Measurements from ENCODE around the gene PTPRN2. TPM values are rescaled to one million over a fixed set of nuclear protein-coding genes. Genes with fewer than 3 reads are reported as not detected.

Gene PTPRN2
- polyA plus RNA-seq, 4 donors = 1.6 to 11.7 (median 4.0) TPM

- FAIRE-seq (no peak), DNase-seq (no peak)
- no peak overlapping the region for H3K4me3 ChIP-seq (ENCODE audit: low read depth in 1 of 3, low read length in 3 of 3)
- peaks cover 0 to 72% of the 10 kb centered on the region in 2 donors for H3K9me3 ChIP-seq (ENCODE audit: control insufficient read depth in 2 of 2, insufficient read depth in 1 of 2, low read depth in 1 of 2, low read length in 1 of 2)
- no peaks in the 10 kb centered on the region for H3K36me3 ChIP-seq (ENCODE audit: control insufficient read depth in 3 of 3, insufficient read depth in 2 of 3, low read depth in 1 of 3, low read length in 3 of 3)
- no peaks in the 10 kb centered on the region for H3K4me1 ChIP-seq (ENCODE audit: control insufficient read depth in 3 of 3, insufficient read depth in 2 of 3, low read depth in 1 of 3, low read length in 2 of 3)
- no peak overlapping the region for H3K27ac ChIP-seq (ENCODE audit: low read depth in 1 of 3, low read length in 2 of 3)
- H3K27me3 ChIP-seq (ENCODE audit: control insufficient read depth in 3 of 3, insufficient read depth in 3 of 3, low read length in 3 of 3) = no peaks in the 10 kb centered on the region
- WGBS, 3 donors = 95 to 97% (median 97%) methylated on average over 8 of the region's 8 CpGs
These were observed 396.0 kb downstream of the PTPRN2 start for GRCh38 chr7:158191671-158192070.

- 77 to 85% (median 84%) methylated on average over 11 of the region's 11 CpGs for WGBS, 3 donors
- H3K27ac ChIP-seq (ENCODE audit: low read depth in 1 of 3, low read length in 2 of 3) = no peak overlapping the region
- FAIRE-seq = no peak
- no peaks in the 10 kb centered on the region for H3K36me3 ChIP-seq (ENCODE audit: control insufficient read depth in 3 of 3, insufficient read depth in 2 of 3, low read depth in 1 of 3, low read length in 3 of 3)
- H3K9me3 ChIP-seq (ENCODE audit: control insufficient read depth in 2 of 2, insufficient read depth in 1 of 2, low read depth in 1 of 2, low read length in 1 of 2) = peaks cover 0 to 74% of the 10 kb centered on the region in 2 donors
- no peaks in the 10 kb centered on the region for H3K4me1 ChIP-seq (ENCODE audit: control insufficient read depth in 3 of 3, insufficient read depth in 2 of 3, low read depth in 1 of 3, low read length in 2 of 3)
- H3K27me3 ChIP-seq (ENCODE audit: control insufficient read depth in 3 of 3, insufficient read depth in 3 of 3, low read length in 3 of 3) = no peaks in the 10 kb centered on the region
- no peak for DNase-seq
- no peak overlapping the region for H3K4me3 ChIP-seq (ENCODE audit: low read depth in 1 of 3, low read length in 3 of 3)
These were observed 396.9 kb downstream of the PTPRN2 start for GRCh38 chr7:158190756-158191155.

DNA sequence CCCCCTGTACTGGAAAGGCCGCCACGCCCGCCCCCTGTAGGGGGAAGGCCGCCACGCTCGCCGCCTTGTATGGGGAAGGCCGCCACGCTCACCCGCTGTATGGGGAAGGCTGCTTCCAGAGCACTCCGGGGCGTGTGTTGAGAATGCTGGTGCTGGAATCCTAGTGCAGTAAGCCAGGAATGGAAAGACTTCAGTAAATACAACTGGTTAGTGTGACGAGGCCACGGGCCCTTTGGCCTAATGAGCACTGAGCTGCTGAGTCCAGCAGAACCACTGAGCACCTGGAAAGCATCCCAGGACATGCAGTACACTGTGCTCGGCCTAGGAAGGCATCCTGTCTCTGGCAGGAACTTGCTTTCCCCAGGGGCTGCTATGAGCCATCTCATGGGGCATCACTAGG, 398.9 kb downstream of the PTPRN2 start:
- H3K4me3 ChIP-seq (ENCODE audit: low read depth in 1 of 3, low read length in 3 of 3) = no peak overlapping the region
- H3K36me3 ChIP-seq (ENCODE audit: control insufficient read depth in 3 of 3, insufficient read depth in 2 of 3, low read depth in 1 of 3, low read length in 3 of 3) = no peaks in the 10 kb centered on the region
- no peaks in the 10 kb centered on the region for H3K4me1 ChIP-seq (ENCODE audit: control insufficient read depth in 3 of 3, insufficient read depth in 2 of 3, low read depth in 1 of 3, low read length in 2 of 3)
- no peaks in the 10 kb centered on the region for H3K27me3 ChIP-seq (ENCODE audit: control insufficient read depth in 3 of 3, insufficient read depth in 3 of 3, low read length in 3 of 3)
- WGBS, 3 donors = 90 to 97% (median 92%) methylated on average over 14 to 15 of the region's 15 CpGs
- peaks cover 0 to 69% of the 10 kb centered on the region in 2 donors for H3K9me3 ChIP-seq (ENCODE audit: control insufficient read depth in 2 of 2, insufficient read depth in 1 of 2, low read depth in 1 of 2, low read length in 1 of 2)
- DNase-seq (no peak), FAIRE-seq (no peak)
- H3K27ac ChIP-seq (ENCODE audit: low read depth in 1 of 3, low read length in 2 of 3) = no peak overlapping the region

GRCh38 chr7:158187694-158187994, 400.0 kb downstream of the PTPRN2 start:
- H3K4me3 ChIP-seq (ENCODE audit: low read depth in 1 of 3, low read length in 3 of 3) = no peak overlapping the region
- no peaks in the 10 kb centered on the region for H3K4me1 ChIP-seq (ENCODE audit: control insufficient read depth in 3 of 3, insufficient read depth in 2 of 3, low read depth in 1 of 3, low read length in 2 of 3)
- DNase-seq = no peak
- H3K36me3 ChIP-seq (ENCODE audit: control insufficient read depth in 3 of 3, insufficient read depth in 2 of 3, low read depth in 1 of 3, low read length in 3 of 3) = no peaks in the 10 kb centered on the region
- H3K27ac ChIP-seq (ENCODE audit: low read depth in 1 of 3, low read length in 2 of 3) = no peak overlapping the region
- H3K27me3 ChIP-seq (ENCODE audit: control insufficient read depth in 3 of 3, insufficient read depth in 3 of 3, low read length in 3 of 3) = no peaks in the 10 kb centered on the region
- no peak for FAIRE-seq
- peaks cover 0 to 64% of the 10 kb centered on the region in 2 donors for H3K9me3 ChIP-seq (ENCODE audit: control insufficient read depth in 2 of 2, insufficient read depth in 1 of 2, low read depth in 1 of 2, low read length in 1 of 2)
- 84 to 93% (median 85%) methylated on average over 7 of the region's 7 CpGs for WGBS, 3 donors

DNA sequence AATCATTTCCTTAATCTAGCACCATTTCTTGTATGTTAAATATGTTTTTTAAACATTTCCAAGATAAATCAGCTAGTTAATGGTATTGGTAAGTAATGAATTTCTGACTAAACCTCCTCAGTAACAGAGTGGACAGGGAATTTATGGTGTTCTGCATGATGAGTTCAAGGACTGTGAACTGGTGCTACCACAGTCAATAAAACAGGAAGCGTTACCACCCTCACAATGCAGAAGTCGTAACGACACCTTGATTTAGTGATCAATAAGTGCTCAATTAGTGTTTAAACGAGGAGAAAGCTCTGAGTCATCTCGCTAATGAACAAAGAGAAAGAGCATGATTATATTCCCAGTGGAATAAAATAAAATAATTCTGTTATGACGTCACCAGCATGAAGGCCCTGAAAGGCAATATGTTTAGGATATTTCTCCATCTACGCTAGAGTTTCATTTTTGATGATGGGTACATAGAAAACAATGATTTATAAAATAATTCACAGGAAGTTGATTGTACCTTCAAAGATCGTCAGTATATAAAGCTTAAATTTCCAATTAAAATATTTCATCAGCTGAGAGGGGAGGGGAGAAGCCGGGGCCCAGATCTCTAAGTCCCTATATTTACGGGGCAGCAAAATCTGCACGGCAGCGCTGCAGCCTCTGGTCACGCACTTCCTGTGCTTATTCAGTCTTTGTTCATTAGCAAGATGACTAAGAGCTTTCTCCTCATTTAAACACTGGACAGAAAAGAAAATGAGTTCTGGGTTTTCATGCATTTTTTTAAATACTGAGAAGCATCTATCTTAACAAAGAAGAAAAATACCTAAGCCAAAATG, 400.5 kb downstream of the PTPRN2 start:
- no peak overlapping the region for H3K4me3 ChIP-seq (ENCODE audit: low read depth in 1 of 3, low read length in 3 of 3)
- DNase-seq = no peak
- no peaks in the 10 kb centered on the region for H3K36me3 ChIP-seq (ENCODE audit: control insufficient read depth in 3 of 3, insufficient read depth in 2 of 3, low read depth in 1 of 3, low read length in 3 of 3)
- no peaks in the 10 kb centered on the region for H3K27me3 ChIP-seq (ENCODE audit: control insufficient read depth in 3 of 3, insufficient read depth in 3 of 3, low read length in 3 of 3)
- no peak overlapping the region for H3K27ac ChIP-seq (ENCODE audit: low read depth in 1 of 3, low read length in 2 of 3)
- WGBS, 3 donors = 75 to 84% (median 77%) methylated on average over 13 of the region's 13 CpGs
- no peak for FAIRE-seq
- H3K9me3 ChIP-seq (ENCODE audit: control insufficient read depth in 2 of 2, insufficient read depth in 1 of 2, low read depth in 1 of 2, low read length in 1 of 2) = peaks cover 0 to 59% of the 10 kb centered on the region in 2 donors
- no peaks in the 10 kb centered on the region for H3K4me1 ChIP-seq (ENCODE audit: control insufficient read depth in 3 of 3, insufficient read depth in 2 of 3, low read depth in 1 of 3, low read length in 2 of 3)

- no peaks in the 10 kb centered on the region for H3K36me3 ChIP-seq (ENCODE audit: control insufficient read depth in 3 of 3, insufficient read depth in 2 of 3, low read depth in 1 of 3, low read length in 3 of 3)
- H3K27ac ChIP-seq (ENCODE audit: low read depth in 1 of 3, low read length in 2 of 3) = no peak overlapping the region
- H3K4me1 ChIP-seq (ENCODE audit: control insufficient read depth in 3 of 3, insufficient read depth in 2 of 3, low read depth in 1 of 3, low read length in 2 of 3) = no peaks in the 10 kb centered on the region
- H3K9me3 ChIP-seq (ENCODE audit: control insufficient read depth in 2 of 2, insufficient read depth in 1 of 2, low read depth in 1 of 2, low read length in 1 of 2) = peaks cover 0 to 52% of the 10 kb centered on the region in 2 donors
- no peak overlapping the region for H3K4me3 ChIP-seq (ENCODE audit: low read depth in 1 of 3, low read length in 3 of 3)
- DNase-seq (no peak), FAIRE-seq (no peak)
- WGBS, 3 donors = 91 to 98% (median 94%) methylated on average over 12 of the region's 12 CpGs
- no peaks in the 10 kb centered on the region for H3K27me3 ChIP-seq (ENCODE audit: control insufficient read depth in 3 of 3, insufficient read depth in 3 of 3, low read length in 3 of 3)
These were observed 401.2 kb downstream of the PTPRN2 start for GRCh38 chr7:158186406-158186805.

- no peaks in the 10 kb centered on the region for H3K36me3 ChIP-seq (ENCODE audit: control insufficient read depth in 3 of 3, insufficient read depth in 2 of 3, low read depth in 1 of 3, low read length in 3 of 3)
- no peak overlapping the region for H3K27ac ChIP-seq (ENCODE audit: low read depth in 1 of 3, low read length in 2 of 3)
- FAIRE-seq (no peak), DNase-seq (no peak)
- 91 to 92% (median 91%) methylated on average over 8 of the region's 8 CpGs for WGBS, 3 donors
- peaks cover 0 to 44% of the 10 kb centered on the region in 2 donors for H3K9me3 ChIP-seq (ENCODE audit: control insufficient read depth in 2 of 2, insufficient read depth in 1 of 2, low read depth in 1 of 2, low read length in 1 of 2)
- H3K27me3 ChIP-seq (ENCODE audit: control insufficient read depth in 3 of 3, insufficient read depth in 3 of 3, low read length in 3 of 3) = no peaks in the 10 kb centered on the region
- H3K4me3 ChIP-seq (ENCODE audit: low read depth in 1 of 3, low read length in 3 of 3) = no peak overlapping the region
- H3K4me1 ChIP-seq (ENCODE audit: control insufficient read depth in 3 of 3, insufficient read depth in 2 of 3, low read depth in 1 of 3, low read length in 2 of 3) = no peaks in the 10 kb centered on the region
These were observed 402.0 kb downstream of the PTPRN2 start for GRCh38 chr7:158185653-158186052.

DNA sequence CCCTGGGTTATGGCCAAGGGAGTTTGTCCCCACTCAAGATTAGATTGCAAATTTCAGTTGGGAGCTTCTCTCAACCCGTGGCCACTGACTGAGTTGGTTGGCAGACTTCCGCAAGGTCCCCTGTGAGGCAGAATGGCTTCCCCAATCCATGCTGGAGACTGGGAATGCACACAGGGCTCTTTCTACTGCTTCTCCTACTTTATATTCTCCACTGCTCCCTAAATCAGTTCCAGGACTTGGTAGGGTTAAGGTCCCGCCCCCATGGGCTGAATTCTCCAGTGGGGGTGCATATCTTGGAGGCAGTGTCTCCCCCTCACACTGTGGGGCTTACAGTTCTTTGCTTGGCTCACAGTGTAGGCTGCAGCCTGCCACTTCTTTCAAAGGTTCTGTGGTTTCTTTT, 404.2 kb downstream of the PTPRN2 start:
- no peak overlapping the region for H3K27ac ChIP-seq (ENCODE audit: low read depth in 1 of 3, low read length in 2 of 3)
- 61 to 73% (median 69%) methylated on average over 3 of the region's 3 CpGs for WGBS, 3 donors
- H3K9me3 ChIP-seq (ENCODE audit: control insufficient read depth in 2 of 2, insufficient read depth in 1 of 2, low read depth in 1 of 2, low read length in 1 of 2) = peaks cover 0 to 23% of the 10 kb centered on the region in 2 donors
- DNase-seq = no peak
- no peaks in the 10 kb centered on the region for H3K4me1 ChIP-seq (ENCODE audit: control insufficient read depth in 3 of 3, insufficient read depth in 2 of 3, low read depth in 1 of 3, low read length in 2 of 3)
- no peaks in the 10 kb centered on the region for H3K36me3 ChIP-seq (ENCODE audit: control insufficient read depth in 3 of 3, insufficient read depth in 2 of 3, low read depth in 1 of 3, low read length in 3 of 3)
- H3K27me3 ChIP-seq (ENCODE audit: control insufficient read depth in 3 of 3, insufficient read depth in 3 of 3, low read length in 3 of 3) = no peaks in the 10 kb centered on the region
- FAIRE-seq = no peak
- no peak overlapping the region for H3K4me3 ChIP-seq (ENCODE audit: low read depth in 1 of 3, low read length in 3 of 3)
